ENCODE measurements around the gene ADAMTS7. TPM values are rescaled to one million over a fixed set of nuclear protein-coding genes. Genes with fewer than 3 reads are reported as not detected.
A peak's percentile ranks its signal among the peaks of the same experiment; 100 is the strongest.

Gene ADAMTS7
- total and polyA plus RNA-seq, 2 of the 4 experiments (the other 2 are of a cell fraction), result 1.4 to 12.6 TPM

- no TSS peak for BruUV-seq (replicated peaks)
- POLR2A ChIA-PET (ENCODE audit: unreplicated experiment), result no interaction called here
- no peaks in the 10 kb centered on the region for H3K27me3 ChIP-seq (ENCODE audit: control insufficient read depth, insufficient read depth, low read length)
Observed at GRCh38 chr15:78808550-78808949, 2.7 kb downstream of the ADAMTS7 start.

More at GRCh38 chr15:78808550-78808949, 2.7 kb downstream of the ADAMTS7 start:
- TF ChIP-seq RAD21 (IDR thresholded peaks at IDR 0.05; ENCODE audit: low read length), result peak; percentile 23; the same call in 1 of the 2 replicates
- TF ChIP-seq SMC3 (IDR thresholded peaks at IDR 0.05; ENCODE audit: low read depth, low read length), result peak; percentile 29; the same call in 1 of the 2 replicates
- TF ChIP-seq CEBPB (IDR thresholded peaks at IDR 0.05; ENCODE audit: low read depth, low read length), result no peak
- TF ChIP-seq, protein P1, sequence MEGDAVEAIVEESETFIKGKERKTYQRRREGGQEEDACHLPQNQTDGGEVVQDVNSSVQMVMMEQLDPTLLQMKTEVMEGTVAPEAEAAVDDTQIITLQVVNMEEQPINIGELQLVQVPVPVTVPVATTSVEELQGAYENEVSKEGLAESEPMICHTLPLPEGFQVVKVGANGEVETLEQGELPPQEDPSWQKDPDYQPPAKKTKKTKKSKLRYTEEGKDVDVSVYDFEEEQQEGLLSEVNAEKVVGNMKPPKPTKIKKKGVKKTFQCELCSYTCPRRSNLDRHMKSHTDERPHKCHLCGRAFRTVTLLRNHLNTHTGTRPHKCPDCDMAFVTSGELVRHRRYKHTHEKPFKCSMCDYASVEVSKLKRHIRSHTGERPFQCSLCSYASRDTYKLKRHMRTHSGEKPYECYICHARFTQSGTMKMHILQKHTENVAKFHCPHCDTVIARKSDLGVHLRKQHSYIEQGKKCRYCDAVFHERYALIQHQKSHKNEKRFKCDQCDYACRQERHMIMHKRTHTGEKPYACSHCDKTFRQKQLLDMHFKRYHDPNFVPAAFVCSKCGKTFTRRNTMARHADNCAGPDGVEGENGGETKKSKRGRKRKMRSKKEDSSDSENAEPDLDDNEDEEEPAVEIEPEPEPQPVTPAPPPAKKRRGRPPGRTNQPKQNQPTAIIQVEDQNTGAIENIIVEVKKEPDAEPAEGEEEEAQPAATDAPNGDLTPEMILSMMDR (conservative IDR thresholded peaks at IDR 0.05; ENCODE audit: low read depth, low read length), result peak; percentile 46
- no peak for TF ChIP-seq MAFK (IDR thresholded peaks at IDR 0.05; ENCODE audit: low read depth, low read length)
- 100% methylated on average over 2 of the region's 2 CpGs; no CpG with 5 or more reads in 1 of the 2 experiments for WGBS, 2 experiments (ENCODE audit: extremely low coverage in 2 of 2, insufficient read length in 1 of 2)
- Histone ChIP-seq H3K4me3 (ENCODE audit: insufficient read depth, low read depth, low read length) (no peak overlapping the region), H3K27ac (ENCODE audit: insufficient read depth, low read length) (no peak overlapping the region), H3K36me3 (ENCODE audit: control insufficient read depth, insufficient read depth, low read length) (peaks cover 6% of the 10 kb centered on the region; the same call in 1 of the 2 replicates), H2BK120ac (ENCODE audit: low read depth, low read length) (no peak overlapping the region), H2AK9ac (replicated peaks; ENCODE audit: low read depth, low read length, poor library complexity) (no peak overlapping the region), H4K8ac (ENCODE audit: low read depth in 2 of 2, low read length in 2 of 2) (no peak overlapping the region), H2BK5ac (ENCODE audit: low read depth, low read length, poor library complexity, severe bottlenecking) (no peak overlapping the region), H4K5ac (ENCODE audit: low read depth, low read length) (no peak overlapping the region), H3K23ac (ENCODE audit: low read depth, low read length) (no peak overlapping the region; the same call in 1 of the 2 replicates), H3K79me1 (ENCODE audit: low read depth in 1 of 2, low read length in 2 of 2) (peaks cover 7 to 48% of the 10 kb centered on the region in 2 experiments; a peak in 3 of 4 replicates), H3K9me1 (ENCODE audit: insufficient read depth, low read length) (peaks cover 7% of the 10 kb centered on the region; the same call in 1 of the 2 replicates), H3K4me1 (ENCODE audit: control insufficient read depth, insufficient read depth, low read length) (peaks cover 6% of the 10 kb centered on the region), H3K18ac (ENCODE audit: low read depth, low read length) (no peak overlapping the region), H2BK20ac (ENCODE audit: low read depth, low read length) (no peak overlapping the region), H3K4me2 (ENCODE audit: low read depth, low read length) (no peak overlapping the region), H4K20me1 (ENCODE audit: insufficient read depth, low read length) (peaks cover 23% of the 10 kb centered on the region; the same call in 1 of the 2 replicates), H3K9me3 (ENCODE audit: control insufficient read depth, insufficient read depth, low read length) (no peaks in the 10 kb centered on the region), H3K4ac (ENCODE audit: low read depth, low read length) (no peak overlapping the region), H2AFZ (replicated peaks; ENCODE audit: low read length, poor library complexity) (no peak overlapping the region), H3K9ac (ENCODE audit: low read depth, low read length) (no peak overlapping the region), H2AK5ac (ENCODE audit: low read depth, low read length) (no peak overlapping the region), H3K56ac (ENCODE audit: extremely low read depth, insufficient read depth, low read length) (no peak overlapping the region), H4K91ac (ENCODE audit: insufficient read depth, low read depth, low read length) (no peak overlapping the region), H3K14ac (replicated peaks; ENCODE audit: low read depth, low read length) (no peak overlapping the region), H2BK15ac (ENCODE audit: low read depth, low read length) (no peak overlapping the region)
- ATAC-seq (ENCODE audit: low read depth), result no peak
- CTCF ChIA-PET, result interaction anchor here (1.1 kb wide), 1 partner anchor 64 kb away, joined by 6 read pairs; no protein-coding TSS in a partner anchor
- dilution Hi-C loops (cut with HindIII; ENCODE audit: low sequenced_read_pairs, unreplicated experiment), result no loop called here
- DNase-seq, result peak; percentile 34
- intact Hi-C loops (cut with micrococcal nuclease), result no loop called here
- in situ Hi-C loops (cut with MboI; ENCODE audit: low sequenced_read_pairs), result no loop called here

Measured in IMR-90 (cell line).